Measurements from ENCODE around the gene EXTL2.

DNA sequence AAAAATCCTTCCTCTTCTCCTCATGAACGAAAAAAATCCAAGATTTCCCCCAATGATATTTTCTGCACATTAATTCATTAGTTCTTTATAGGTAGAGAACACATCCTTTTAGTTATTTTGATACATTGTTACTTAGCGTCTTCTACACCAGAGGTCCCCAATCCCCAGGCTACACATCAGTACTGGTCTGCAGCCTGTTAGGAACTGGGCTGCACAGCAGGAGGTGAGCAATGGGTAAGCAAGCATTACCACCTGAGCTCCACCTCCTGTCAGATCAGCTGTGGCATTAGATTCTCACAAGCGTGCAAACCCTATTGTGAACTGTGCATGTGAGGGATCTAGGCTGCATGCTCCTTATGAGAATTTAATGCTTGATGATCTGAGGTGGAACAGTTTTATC is 13.0 kb downstream of the EXTL2 start:
- TF ChIP-seq SUZ12 (IDR thresholded peaks at IDR 0.05; ENCODE audit: extremely low read depth, insufficient read depth, insufficient read length) = no peak
- TF ChIP-seq ZNF274 (IDR thresholded peaks at IDR 0.05; ENCODE audit: low read depth, low read length) = no peak
